Mucosa of gallbladder (tissue), 1 donor: ENCODE results near the gene FBXO46. TPM values are rescaled to one million over a fixed set of nuclear protein-coding genes. Genes with fewer than 3 reads are reported as not detected.
"Not testable (repeated sequence)": the region's sequence is repeated elsewhere in the genome, so short reads cannot be mapped to it uniquely, and the experiment has no call there.

ENCODE experiments used
- DNase-seq: peaks from one replicate; pipeline ENCODE4 v3.0.0-alpha.2; 2020; ENCODE audit warnings: low spot score
- total RNA-seq: library from RNA; stranded (reverse); gene quantifications from one replicate; pipeline ENCODE4 v1.2.1, GENCODE V29; 2021
- donor health status: DM: no; HTN: no; CAD: no.

FBXO46 gene
- total RNA-seq, 1 donor from 2014 or later: 22.0 TPM

GRCh38 chr19:45729800-45730290 is 851 bp downstream of the FBXO46 start:
- no peak for DNase-seq

GRCh38 chr19:45728683-45729082 is 2.0 kb downstream of the FBXO46 start:
- not testable (repeated sequence) for DNase-seq

GRCh38 chr19:45720065-45720464 is 10.6 kb downstream of the FBXO46 start:
- not testable (repeated sequence) for DNase-seq

- DNase-seq: no peak
Measured at GRCh38 chr19:45717983-45718650, 12.6 kb downstream of the FBXO46 start.

GRCh38 chr19:45717131-45717982 is 13.3 kb downstream of the FBXO46 start:
- DNase-seq: peak; percentile 98

GRCh38 chr19:45716359-45717130 is 14.2 kb downstream of the FBXO46 start:
- peak; percentile 26 for DNase-seq

- DNase-seq: no peak
Measured at GRCh38 chr19:45715139-45715538, 15.6 kb downstream of the FBXO46 start.

- no peak for DNase-seq
Measured at GRCh38 chr19:45713141-45713540, 17.6 kb downstream of the FBXO46 start.

- DNase-seq: no peak
Measured at GRCh38 chr19:45712699-45713067, 18.0 kb downstream of the FBXO46 start.

GRCh38 chr19:45711851-45712698 is 18.6 kb downstream of the FBXO46 start:
- no peak for DNase-seq

- DNase-seq: no peak
Measured at GRCh38 chr19:45710356-45711130, 20.2 kb downstream of the FBXO46 start.

- no peak for DNase-seq
Measured at GRCh38 chr19:45705710-45706415, 24.8 kb downstream of the FBXO46 start.

GRCh38 chr19:45705115-45705514 is 25.6 kb downstream of the FBXO46 start:
- DNase-seq: no peak

- DNase-seq: no peak
Measured at GRCh38 chr19:45701676-45702075, 29.0 kb downstream of the FBXO46 start.

GRCh38 chr19:45693106-45693788 is 37.4 kb downstream of the FBXO46 start:
- DNase-seq: peak; percentile 74

GRCh38 chr19:45692187-45693105 is 38.2 kb downstream of the FBXO46 start, which contains the start of gene QPCTL:
Gene QPCTL (plus strand): TSS chr19:45692666. CDS start chr19:45692704, 38 bp downstream.
- peak; percentile 97 for DNase-seq

- peak; percentile 94 for DNase-seq
Measured at GRCh38 chr19:45691516-45692186, 39.0 kb downstream of the FBXO46 start, which contains the start of gene SNRPD2. Gene SNRPD2 (minus strand): TSS chr19:45691953. CDS start chr19:45691888, 65 bp downstream.
